Bladder microvascular endothelial cell (primary cell): Measurements from ENCODE around the gene ZNFX1. TPM values are rescaled to one million over a fixed set of nuclear protein-coding genes. Genes with fewer than 3 reads are reported as not detected.

Experiments
- total RNA-seq: library from RNA; depleted of rRNA; stranded (reverse); fragments of >200 nt; gene quantifications from 2 replicates; pipeline ENCODE4 v1.2.3, GENCODE V29; 2014

ZNFX1 gene
- 27.7 and 55.6 TPM in 2 replicates for total RNA-seq

GRCh38 chr20:49278036-49278817, at the start of gene ZNFX1:
TSS of gene ZNFX1 (minus strand) at chr20:49278057. CDS start at chr20:49275839, 2,218 bp downstream.

GRCh38 chr20:49219091-49219923, 58.5 kb downstream of the ZNFX1 start, which contains the start of gene DDX27:
TSS of gene DDX27 (plus strand) at chr20:49219416. CDS start at chr20:49219449, 33 bp downstream.

Other genes with a start within 250 kb of the ZNFX1 start
- gene CSE1L, start 231.7 kb downstream of the ZNFX1 start, total RNA-seq = 66.4 and 106 TPM in 2 replicates
- gene STAU1, start 89.7 kb downstream of the ZNFX1 start, total RNA-seq = 30.0 and 56.1 TPM in 2 replicates
- gene DDX27, start 58.6 kb downstream of the ZNFX1 start, total RNA-seq = 18.6 and 30.8 TPM in 2 replicates
- gene KCNB1, start 204.6 kb upstream of the ZNFX1 start, total RNA-seq = under 0.01 TPM in 1 of 2 replicates, not detected in the other